Activated CD8-positive, alpha-beta T cell treated with anti-CD3 and anti-CD28 coated beads for 36 hours (primary cell): ENCODE data around the gene MORN5. TPM values are rescaled to one million over a fixed set of nuclear protein-coding genes. Genes with fewer than 3 reads are reported as not detected.
"Not testable (repeated sequence)": the region's sequence is repeated elsewhere in the genome, so short reads cannot be mapped to it uniquely, and the experiment has no call there.

Source experiments
- ATAC-seq: fragments of 200-7000 bp; cut with Tn5 transposase; one replicate; pipeline ENCODE4 v1.10.0; 2021; ENCODE audit warnings: mild to moderate bottlenecking, moderate library complexity
- CTCF ChIA-PET: fragments of 350-600 bp; sonication (Branson Sonifier 250); formaldehyde crosslinking; loops from one replicate; lab custom pipeline; 2021; ENCODE audit warnings: antibody characterized with exemption; lab: Charles Lee
- POLR2A ChIA-PET: fragments of 350-600 bp; sonication (Branson Sonifier 250); formaldehyde crosslinking; loops from one replicate; lab custom pipeline; 2021; ENCODE audit warnings: antibody characterized with exemption; lab: Charles Lee
- DNase-seq: peaks from one replicate; pipeline ENCODE4 v3.0.0-alpha.2; 2020
- H3K27ac Mint-ChIP-seq: one replicate; pipeline ENCODE4 v1.8.0; 2021; ENCODE audit warnings: mild to moderate bottlenecking, mixed read lengths
- H3K27me3 Mint-ChIP-seq: one replicate; pipeline ENCODE4 v1.8.0; 2021; ENCODE audit warnings: mixed read lengths
- H3K36me3 Mint-ChIP-seq: one replicate; pipeline ENCODE4 v1.8.0; 2021; ENCODE audit warnings: low read depth, mixed read lengths
- H3K4me1 Mint-ChIP-seq: one replicate; pipeline ENCODE4 v1.8.0; 2021; ENCODE audit warnings: low read depth, mixed read lengths
- H3K4me3 Mint-ChIP-seq: one replicate; pipeline ENCODE4 v1.8.0; 2021; ENCODE audit warnings: mild to moderate bottlenecking, moderate library complexity, mixed read lengths
- H3K9me3 Mint-ChIP-seq: one replicate; pipeline ENCODE4 v1.8.0; 2021; ENCODE audit warnings: mixed read lengths
- intact Hi-C: fragments of 100-400 bp; cut with micrococcal nuclease; formaldehyde crosslinking; loops from one replicate; pipeline ENCODE4 v1.10.0; 2022
- total RNA-seq, 2 experiments: library from RNA; stranded (reverse); gene quantifications; one replicate each; pipeline ENCODE4 v1.2.3, GENCODE V29; 2021
- TF ChIP-seq, protein P1 (sequence below): fragments of 200-600 bp; IDR thresholded peaks from one replicate; pipeline ENCODE4 v1.8.0; 2022; ENCODE audit warnings: antibody characterized with exemption, mild to moderate bottlenecking

Gene MORN5
- total RNA-seq, 2 experiments from 2014 or later: not detected

GRCh38 chr9:122113574-122113973, 46.1 kb upstream of the MORN5 start:
- H3K4me3 Mint-ChIP-seq: no peak overlapping the region
- H3K9me3 Mint-ChIP-seq: no peaks in the 10 kb centered on the region
- TF ChIP-seq, protein P1, sequence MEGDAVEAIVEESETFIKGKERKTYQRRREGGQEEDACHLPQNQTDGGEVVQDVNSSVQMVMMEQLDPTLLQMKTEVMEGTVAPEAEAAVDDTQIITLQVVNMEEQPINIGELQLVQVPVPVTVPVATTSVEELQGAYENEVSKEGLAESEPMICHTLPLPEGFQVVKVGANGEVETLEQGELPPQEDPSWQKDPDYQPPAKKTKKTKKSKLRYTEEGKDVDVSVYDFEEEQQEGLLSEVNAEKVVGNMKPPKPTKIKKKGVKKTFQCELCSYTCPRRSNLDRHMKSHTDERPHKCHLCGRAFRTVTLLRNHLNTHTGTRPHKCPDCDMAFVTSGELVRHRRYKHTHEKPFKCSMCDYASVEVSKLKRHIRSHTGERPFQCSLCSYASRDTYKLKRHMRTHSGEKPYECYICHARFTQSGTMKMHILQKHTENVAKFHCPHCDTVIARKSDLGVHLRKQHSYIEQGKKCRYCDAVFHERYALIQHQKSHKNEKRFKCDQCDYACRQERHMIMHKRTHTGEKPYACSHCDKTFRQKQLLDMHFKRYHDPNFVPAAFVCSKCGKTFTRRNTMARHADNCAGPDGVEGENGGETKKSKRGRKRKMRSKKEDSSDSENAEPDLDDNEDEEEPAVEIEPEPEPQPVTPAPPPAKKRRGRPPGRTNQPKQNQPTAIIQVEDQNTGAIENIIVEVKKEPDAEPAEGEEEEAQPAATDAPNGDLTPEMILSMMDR: no peak
- no peaks in the 10 kb centered on the region for H3K27me3 Mint-ChIP-seq
- CTCF ChIA-PET: interaction anchor here (1.0 to 2.7 kb wide), 3 partner anchors 10 to 42 kb away, joined by 3 to 12 read pairs (median 7); no protein-coding TSS in a partner anchor
- no peaks in the 10 kb centered on the region for H3K4me1 Mint-ChIP-seq
- POLR2A ChIA-PET: no interaction called here
- ATAC-seq (no peak), DNase-seq (no peak)
- no peaks in the 10 kb centered on the region for H3K36me3 Mint-ChIP-seq
- intact Hi-C loops: no loop called here
- no peak overlapping the region for H3K27ac Mint-ChIP-seq

DNA sequence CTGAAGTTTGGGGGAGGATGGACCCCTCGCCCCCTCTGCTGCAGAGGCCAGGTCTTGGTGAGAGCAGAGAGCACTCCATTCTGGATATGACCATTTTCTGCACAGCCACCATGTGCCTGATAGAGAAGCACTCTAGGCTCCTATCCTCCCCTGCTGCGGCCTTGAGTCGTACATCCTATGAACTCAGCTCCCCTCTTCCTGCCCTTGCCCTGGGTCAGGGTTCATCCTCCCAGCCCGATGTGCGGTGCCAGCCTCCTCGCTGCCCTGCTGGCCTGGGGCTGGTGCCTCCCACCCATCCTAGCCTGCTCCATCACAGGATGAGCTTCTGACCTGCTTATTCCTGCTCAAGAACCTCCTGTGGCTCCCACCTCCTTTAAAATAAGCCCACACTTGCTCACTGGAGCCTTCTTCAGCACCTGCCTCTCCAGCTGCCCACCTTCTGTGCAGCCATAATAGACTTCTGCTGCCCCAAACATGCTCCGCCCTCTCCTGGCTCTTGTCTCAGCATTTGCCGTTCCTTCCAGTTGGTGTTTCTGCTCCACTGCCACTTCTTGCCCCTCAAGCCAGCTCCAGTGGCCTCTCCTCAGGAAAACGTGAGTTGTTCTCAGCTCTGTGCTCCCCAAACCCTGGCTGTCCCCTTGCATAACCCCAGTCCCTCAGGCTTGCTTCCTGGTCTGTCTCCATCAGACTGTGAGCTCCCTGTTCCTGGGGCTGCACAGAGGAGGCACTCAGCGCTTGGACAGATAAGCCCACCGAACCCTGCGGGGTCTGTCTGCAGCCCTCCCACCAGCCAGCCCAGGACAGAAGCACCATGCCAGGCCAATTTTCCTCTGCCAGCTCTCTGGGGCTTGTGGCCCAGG, 44.3 kb upstream of the MORN5 start:
- TF ChIP-seq, protein P1: no peak
- no peaks in the 10 kb centered on the region for H3K27me3 Mint-ChIP-seq
- no peaks in the 10 kb centered on the region for H3K4me1 Mint-ChIP-seq
- ChIA-PET POLR2A (no interaction called here), CTCF (interaction anchor here (1.3 to 13.9 kb wide), 4 partner anchors 9 to 241 kb away, joined by 3 to 304 read pairs (median 8); no protein-coding TSS in a partner anchor)
- H3K9me3 Mint-ChIP-seq: no peaks in the 10 kb centered on the region
- intact Hi-C loops: no loop called here
- ATAC-seq: no peak
- no peak overlapping the region for H3K4me3 Mint-ChIP-seq
- no peak for DNase-seq
- no peak overlapping the region for H3K27ac Mint-ChIP-seq
- no peaks in the 10 kb centered on the region for H3K36me3 Mint-ChIP-seq

DNA sequence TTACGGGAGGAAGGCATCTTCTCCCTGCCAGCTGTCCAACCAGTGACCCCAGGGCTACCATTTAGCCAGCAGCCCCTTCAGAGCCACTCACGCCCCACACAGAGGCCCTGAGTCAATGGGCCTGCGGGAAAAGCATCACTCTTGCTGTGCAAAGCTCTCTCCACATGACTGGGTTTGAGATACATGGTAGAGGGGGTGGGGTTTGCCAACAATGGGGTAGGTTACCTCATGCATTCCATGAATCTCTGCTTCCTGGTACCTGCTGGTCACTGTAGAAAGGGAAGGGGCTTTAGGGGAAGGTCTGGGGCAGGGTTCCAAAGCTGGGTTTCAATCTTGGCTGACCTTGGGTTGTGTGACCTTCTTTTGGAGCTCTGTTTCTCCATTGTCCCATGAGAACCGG, 43.7 kb upstream of the MORN5 start:
- TF ChIP-seq, protein P1: no peak
- no peak for ATAC-seq
- Mint-ChIP-seq H3K9me3 (no peaks in the 10 kb centered on the region), H3K4me1 (no peaks in the 10 kb centered on the region), H3K27me3 (no peaks in the 10 kb centered on the region), H3K36me3 (no peaks in the 10 kb centered on the region), H3K27ac (no peak overlapping the region), H3K4me3 (no peak overlapping the region)
- DNase-seq: no peak
- CTCF ChIA-PET: interaction anchor here (1.3 to 13.9 kb wide), 4 partner anchors 8 to 241 kb away, joined by 3 to 304 read pairs (median 8); no protein-coding TSS in a partner anchor
- POLR2A ChIA-PET: no interaction called here
- intact Hi-C loops: no loop called here

- ATAC-seq: no peak
- no peak overlapping the region for H3K27ac Mint-ChIP-seq
- no peaks in the 10 kb centered on the region for H3K4me1 Mint-ChIP-seq
- TF ChIP-seq, protein P1: no peak
- no peaks in the 10 kb centered on the region for H3K27me3 Mint-ChIP-seq
- intact Hi-C loops: no loop called here
- no peaks in the 10 kb centered on the region for H3K36me3 Mint-ChIP-seq
- ChIA-PET POLR2A (no interaction called here), CTCF (interaction anchor here (1.3 to 13.9 kb wide), 4 partner anchors 8 to 240 kb away, joined by 3 to 304 read pairs (median 8); no protein-coding TSS in a partner anchor)
- H3K9me3 Mint-ChIP-seq: no peaks in the 10 kb centered on the region
- no peak overlapping the region for H3K4me3 Mint-ChIP-seq
- no peak for DNase-seq
These were observed 43.1 kb upstream of the MORN5 start for GRCh38 chr9:122116448-122117173.

- H3K27me3 Mint-ChIP-seq, H3K9me3 Mint-ChIP-seq, ATAC-seq, H3K4me1 Mint-ChIP-seq, H3K36me3 Mint-ChIP-seq, H3K4me3 Mint-ChIP-seq, POLR2A ChIA-PET, intact Hi-C loops, DNase-seq, H3K27ac Mint-ChIP-seq: not testable (repeated sequence)
- CTCF ChIA-PET: interaction anchor here (1.3 to 13.9 kb wide), 4 partner anchors 7 to 240 kb away, joined by 3 to 304 read pairs (median 8); no protein-coding TSS in a partner anchor
These were observed 42.5 kb upstream of the MORN5 start for GRCh38 chr9:122117241-122117640.
